NCI-H1694 (cell line): ENCODE results near the gene CEP120.
"Not testable (repeated sequence)": the region's sequence is repeated elsewhere in the genome, so short reads cannot be mapped to it uniquely, and the experiment has no call there.

ENCODE experiments used
- DNase-seq: peaks from one replicate; lab custom pipeline; 2025; lab: John Stamatoyannopoulos, UW

The CEP120 gene

DNA sequence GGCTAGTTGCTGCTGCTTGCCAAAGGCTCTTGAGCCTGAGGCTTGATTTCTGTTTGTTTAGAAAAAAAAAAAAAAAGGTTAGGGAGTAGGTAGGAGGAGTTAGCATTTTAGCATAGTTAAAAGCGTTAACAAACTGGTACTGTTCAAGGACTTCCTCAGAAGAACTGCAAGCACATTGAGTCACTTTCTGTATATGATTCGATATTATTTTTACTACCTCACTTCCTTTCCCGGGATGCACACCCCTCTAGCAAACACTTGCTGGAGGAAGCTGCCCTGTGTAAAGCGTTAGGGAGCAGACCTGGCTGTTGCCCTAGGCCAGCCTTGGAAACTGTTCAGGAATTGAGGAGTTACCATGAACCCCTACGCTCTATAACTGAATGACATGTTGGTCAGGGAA lies 15.7 kb upstream of the CEP120 start:
- no peak for DNase-seq

DNA sequence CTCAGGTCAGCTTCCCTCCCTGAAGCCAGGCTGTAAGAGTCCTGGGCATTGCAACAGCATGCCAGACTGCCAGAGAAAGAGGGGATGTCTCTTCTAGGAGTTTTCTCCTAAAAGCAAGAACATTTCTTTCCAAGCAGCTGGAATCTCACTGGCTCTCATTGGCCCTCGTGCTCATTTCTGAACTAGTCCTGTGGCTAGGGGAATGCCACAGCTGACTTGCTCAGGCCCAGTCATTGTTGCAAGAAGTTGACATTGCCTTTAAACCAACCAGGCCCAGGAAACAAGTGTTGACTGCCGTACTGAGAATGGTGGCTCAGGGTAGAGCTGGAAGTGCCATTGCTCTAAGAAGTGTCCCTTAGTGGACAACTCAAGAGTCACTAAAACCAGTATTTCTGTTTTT lies 15.0 kb upstream of the CEP120 start:
- no peak for DNase-seq

DNA sequence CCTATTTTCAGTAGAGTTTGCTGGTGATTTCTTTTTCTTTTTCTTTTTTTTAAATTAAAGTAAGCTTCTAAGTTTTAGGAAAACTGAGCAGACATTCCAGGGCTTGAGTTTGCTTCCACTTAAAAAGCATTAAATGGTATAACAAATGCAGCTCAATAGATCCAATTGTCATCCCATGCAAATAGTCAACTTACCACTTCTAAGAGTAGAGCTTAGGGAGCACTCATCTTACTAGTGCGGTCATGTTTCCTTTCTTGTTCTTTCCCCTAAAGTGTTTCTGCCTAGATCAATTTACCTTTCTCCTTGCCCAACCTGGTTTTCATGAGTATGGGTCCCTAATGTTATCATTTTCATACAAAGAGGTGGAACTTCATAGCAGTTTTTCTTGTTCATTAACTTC lies 13.0 kb upstream of the CEP120 start:
- DNase-seq: no peak

DNA sequence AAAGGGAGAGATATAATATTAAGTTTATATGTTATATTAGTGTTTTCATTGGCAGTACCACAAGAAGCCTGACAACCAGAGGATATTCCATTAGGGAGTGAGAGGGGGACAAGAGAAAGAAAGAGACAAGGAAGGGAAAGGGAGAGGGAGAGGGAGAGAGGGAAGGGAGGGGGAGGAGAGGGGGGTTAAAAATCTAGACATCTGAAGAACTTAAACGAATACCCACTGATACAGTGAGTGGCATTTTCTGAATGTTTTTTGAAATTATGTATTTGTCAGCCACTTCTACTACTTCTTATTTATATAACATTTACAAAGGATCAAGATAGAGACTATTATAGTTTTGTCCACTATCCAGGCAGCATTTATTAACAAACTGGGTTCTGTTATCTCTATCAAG lies 11.6 kb upstream of the CEP120 start:
- DNase-seq: no peak

DNA sequence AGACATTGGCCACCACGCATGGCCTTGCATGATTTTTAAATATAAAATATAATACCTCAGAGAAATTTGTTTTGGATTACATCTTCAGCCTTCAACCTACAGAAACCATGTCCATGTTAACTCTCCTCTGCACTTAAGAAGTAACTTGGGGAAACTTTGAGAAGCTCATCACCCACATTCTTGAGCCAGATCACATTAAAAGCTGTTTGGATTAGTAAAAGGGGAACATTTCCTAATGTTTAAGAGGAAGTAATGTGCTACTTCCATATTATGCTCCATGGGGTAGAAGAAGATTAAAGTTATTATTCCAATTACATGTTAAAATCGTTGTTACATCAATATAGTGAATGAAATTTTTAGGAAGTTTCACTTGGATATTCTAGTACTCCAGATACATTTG lies 10.4 kb upstream of the CEP120 start:
- no peak for DNase-seq

DNA sequence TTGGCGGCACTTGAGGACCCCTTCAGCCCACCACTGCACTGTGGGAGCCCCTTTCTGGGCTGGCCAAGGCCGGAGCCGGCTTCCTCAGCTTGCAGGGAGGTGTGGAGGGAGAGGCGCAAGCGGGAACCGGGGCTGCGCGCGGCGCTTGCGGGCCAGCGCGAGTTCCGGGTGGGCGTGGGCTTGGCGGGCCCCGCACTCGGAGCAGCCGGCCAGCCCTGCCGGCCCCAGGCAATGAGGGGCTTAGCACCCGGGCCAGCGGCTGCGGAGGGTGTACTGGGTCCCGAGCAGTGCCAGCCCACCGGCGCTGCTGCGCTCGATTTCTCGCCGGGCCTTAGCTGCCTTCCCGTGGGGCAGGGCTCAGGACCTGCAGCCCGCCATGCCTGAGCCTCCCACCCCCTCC lies 7.2 kb upstream of the CEP120 start:
- not testable (repeated sequence) for DNase-seq

DNA sequence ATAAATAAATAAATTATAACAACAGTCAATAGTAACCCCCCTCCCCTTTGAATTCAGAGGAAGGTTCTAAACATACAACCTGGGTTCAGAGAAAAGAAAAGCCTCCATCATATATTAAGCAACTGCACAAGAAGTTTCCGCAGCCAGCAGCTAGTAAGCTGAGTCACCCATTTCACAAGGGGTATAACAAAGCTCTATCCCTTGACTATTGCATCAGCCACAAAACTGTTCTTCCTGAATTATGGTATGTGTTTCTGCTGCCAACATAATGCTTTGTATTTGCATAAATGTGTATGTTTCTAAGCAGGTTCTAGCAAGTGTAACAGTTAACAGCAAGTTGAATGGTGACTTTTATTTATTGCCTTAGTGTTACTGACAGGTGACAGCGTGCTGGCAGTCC lies 6.8 kb upstream of the CEP120 start:
- DNase-seq: no peak

DNA sequence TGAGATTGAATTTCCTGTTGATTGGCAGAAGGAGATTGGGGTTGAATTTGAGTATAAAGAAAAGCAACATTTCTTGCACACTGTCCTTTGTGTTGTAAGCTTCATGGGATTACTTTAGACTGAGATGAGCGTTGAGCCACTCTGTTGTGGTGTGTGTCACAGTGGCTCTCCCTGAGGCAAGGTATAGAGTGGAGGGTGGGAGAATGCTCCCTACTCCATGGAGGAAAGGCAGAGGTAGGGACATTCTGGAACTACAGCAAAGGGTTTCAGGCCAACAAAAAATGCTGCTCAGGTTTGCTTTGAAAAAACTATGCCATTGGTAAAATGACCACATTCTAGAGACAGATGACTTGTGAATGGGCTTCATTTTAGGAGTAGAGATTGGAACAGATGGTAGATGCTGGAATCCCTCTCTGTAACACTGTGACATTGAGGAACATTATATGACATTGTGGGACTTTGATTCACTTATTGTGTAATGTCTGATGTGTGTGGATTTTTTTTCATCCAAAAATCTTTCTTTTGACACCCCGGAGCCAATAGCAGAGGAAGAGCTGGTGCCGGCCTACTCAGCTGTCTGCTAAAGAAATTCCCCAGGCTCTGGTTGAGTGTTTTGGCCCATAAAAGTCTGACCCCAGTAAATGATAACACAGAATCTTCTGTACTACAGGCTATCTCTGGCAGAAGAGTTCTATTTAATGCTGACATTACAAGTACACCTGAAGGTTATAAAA lies 6.2 kb upstream of the CEP120 start:
- no peak for DNase-seq

DNA sequence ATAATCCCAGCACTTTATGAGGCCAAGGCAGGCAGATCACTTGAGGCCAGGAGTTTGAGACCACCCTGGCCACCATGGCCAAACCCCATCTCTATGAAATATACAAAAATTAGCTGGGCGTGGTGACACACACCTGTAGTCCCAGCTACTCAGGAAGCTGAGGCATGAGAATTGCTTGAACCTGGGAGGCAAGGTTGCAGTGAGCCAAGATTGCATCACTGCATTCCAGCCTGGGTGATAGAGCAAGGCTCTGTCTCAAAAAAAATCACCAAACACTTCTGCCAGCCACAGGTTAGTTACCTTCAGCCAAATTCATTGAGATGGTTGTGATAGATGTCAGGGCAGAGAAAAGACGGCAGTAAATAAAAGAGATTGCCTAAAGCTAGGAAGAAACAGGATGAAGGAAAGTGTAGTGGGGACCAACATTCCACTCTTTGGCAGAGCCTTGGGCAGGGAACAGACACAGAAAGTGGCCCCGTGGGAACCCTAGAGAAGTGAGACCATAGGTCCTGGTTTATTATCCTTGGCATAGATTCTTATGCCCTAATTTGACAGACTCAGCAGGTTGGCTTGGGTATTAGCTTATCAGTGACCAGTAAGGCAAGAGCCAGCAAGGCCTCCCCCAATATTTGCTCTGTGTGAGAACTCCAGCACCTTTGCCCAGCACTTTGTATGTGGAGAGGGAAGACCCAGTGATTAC lies 5.5 kb upstream of the CEP120 start:
- DNase-seq: no peak

DNA sequence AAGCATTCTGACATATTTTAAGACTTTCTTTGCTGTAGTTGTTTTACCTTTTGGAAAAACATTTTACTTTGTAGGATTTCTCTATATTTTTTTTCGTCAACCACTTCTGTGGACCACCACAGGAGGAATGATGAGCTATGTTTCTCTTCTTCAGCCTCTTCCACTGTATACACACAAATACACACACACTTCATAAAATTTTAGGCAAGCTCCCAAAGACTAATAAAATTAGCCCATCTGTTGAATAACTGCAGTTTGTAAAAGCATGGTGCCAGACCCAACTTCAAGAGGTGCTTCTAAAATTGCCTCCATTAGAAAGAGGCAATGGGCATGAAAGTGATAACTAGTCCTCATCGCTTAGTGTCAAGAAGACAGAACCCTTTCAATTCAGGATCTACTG lies 4.1 kb upstream of the CEP120 start:
- DNase-seq: peak; percentile 68

DNA sequence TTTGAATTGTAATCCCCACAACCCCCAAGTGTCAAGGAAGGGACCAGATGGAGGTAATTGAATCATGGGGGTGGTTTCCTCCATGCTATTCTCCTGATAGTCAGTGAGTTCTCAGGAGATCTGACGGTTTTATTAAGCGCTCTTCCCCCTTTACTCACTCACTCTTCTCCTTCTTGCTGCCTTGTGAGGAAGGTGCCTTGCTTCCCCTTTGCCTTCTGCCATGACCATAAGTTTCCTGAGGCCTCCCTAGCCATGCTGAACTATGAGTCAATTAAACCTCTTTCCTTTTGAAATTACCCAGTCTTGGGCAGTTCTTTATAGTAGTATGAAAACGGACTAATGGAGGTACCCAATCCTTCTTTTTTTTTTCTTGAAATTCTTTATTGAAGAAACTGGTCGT lies 2.2 kb upstream of the CEP120 start:
- no peak for DNase-seq

DNA sequence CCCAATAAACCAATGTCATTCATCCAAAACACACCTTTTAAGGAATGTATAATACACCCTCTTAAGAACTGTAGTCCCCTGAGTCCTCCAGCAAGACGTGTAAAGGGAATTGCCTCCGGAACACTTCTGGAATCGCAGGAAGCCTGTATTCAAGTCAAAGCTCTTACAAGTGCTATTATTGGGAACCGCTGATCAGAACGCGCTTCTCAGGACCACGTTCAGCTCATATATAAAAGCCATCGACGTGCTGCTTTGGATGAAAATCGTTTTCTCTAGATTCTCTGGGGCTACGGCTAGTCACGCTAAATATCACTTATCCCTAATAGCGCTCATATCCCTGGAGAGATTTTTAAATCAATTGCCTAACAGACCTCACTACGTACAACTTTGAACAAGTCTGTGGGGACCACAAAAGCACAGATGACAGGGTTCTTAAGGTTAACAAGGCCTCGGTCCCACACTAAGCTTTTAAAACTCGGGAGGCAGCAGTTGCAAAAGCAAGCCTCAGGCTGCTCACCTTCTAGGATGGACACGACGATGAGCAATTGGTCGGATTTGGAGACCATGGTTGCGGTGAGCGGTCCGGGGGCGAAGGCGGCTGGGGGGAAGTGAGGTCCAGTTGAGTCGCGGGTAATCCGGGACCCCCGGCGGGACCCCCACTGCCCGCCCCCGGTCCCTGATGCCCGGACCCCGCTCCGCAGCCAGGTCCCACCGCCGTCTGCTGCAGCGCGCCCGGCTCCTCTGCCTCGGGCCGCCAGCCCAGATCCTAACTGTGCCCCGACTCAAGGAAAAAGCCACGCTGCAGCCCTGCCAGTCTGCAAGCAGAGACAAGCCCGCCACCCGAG lies 548 bp downstream of the CEP120 start:
- DNase-seq: no peak

DNA sequence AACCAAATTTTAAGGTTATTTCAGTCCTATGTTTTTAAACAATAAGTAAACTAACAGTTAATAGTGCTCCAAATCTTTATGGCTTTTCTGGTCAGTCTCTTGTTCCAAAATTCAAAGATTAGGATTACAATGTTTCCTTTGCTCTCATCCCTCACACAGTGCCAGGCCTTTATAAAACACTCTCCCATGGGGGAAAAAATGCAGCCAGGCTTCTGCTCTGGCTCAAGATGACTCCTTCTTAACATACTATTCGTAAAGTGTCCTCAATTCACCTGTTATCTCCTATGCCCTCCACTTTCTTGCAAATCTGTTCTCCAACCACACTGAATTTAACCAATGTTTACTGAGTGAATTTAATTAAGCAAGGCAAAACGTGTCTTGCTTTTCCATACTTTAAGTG lies 1.4 kb downstream of the CEP120 start:
- no peak for DNase-seq

DNA sequence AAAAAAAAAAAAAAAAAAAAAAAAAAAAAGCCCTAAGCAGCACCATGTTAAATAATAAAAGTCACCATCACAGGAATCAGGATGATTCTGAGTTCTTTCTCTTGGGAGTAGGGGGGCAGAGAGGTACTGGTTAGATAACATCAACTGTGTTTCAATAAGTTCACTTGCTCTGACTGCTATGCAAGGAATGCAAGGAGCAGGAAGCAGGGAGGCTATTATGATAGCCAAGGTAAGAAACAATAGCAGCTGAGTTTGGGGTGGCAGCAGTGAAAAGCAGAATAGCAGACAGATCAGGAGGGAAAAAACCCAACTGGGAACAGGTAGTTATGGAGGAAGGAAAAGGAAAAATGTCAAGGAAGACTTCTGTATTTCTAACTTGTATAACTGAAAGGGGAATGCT lies 8.2 kb downstream of the CEP120 start:
- no peak for DNase-seq

DNA sequence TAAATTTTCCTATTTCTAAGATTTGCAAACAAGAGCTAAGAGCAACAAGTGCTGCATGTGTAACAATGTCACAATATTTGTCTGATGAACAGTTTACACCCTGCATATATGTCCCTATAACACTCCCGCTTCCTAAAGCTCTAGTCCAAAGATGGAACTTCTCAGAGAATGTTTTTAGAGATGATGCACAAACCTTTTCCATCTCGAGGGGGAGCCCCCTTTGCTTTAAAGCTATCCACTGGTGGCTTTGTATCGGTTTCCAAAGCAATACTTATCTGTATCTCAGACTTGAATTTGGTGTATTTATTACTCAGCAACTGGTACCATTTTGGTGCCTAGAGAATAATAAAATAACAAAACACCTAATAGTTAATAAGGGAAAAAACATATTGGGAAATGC lies 11.0 kb downstream of the CEP120 start:
- no peak for DNase-seq

DNA sequence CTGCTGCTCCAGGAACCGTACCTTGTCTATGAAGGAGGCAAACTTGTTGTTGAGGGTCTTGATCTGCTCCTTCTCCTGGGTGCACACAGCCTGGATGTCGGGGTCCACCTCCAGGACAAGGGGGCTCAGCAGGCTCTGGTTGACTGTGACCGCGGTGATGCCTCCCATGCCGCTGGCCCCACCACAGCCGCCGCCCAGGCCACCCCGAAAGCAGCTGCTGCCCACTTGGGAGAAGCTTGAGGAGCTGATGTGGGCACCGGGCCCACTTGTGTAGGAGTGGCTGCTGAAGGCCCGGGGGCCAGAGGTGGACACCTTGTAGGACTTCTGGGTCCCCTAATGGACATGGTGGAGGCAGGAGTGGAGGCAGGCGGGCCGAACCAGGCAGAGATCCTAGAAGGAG lies 21.2 kb downstream of the CEP120 start:
- DNase-seq: not testable (repeated sequence)

DNA sequence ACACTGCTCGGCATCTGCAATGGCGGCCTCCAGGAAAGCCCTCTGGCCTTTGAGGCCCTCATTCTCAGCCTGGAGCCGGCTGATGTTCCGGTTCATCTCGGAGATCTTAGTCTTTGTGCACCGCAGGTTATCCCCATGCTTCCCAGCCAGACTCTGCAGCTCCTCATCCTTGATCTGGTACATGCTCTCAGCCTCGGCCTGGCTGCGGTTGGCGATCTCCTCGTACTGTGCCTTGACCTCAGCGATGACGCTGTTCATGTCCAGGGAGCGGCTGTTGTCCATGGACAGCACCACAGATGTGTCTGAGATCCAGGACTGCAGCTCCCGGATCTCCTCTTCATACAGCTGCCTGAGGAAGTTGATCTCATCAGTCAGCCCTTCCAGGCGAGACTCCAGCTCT lies 21.9 kb downstream of the CEP120 start:
- DNase-seq: no peak

DNA sequence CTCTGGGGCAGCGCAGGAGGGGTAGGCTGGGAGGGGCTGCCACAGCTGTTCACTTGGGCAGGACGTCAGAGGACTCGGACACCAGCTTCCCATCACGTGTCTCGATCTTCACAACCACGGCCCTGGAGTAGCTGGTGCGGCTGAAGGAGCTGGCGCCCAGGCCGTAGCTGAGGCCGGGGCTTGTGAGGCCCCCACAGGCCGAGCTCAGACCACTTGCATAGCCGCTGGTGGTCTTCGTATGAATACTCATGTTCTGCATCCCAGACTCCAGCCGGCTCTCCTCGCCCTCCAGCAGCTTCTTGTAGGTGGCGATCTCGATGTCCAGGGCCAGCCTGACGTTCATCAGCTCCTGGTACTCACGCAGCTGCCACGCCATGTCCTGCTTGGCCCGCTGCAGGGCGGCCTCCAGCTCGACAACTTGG lies 22.3 kb downstream of the CEP120 start:
- not testable (repeated sequence) for DNase-seq

DNA sequence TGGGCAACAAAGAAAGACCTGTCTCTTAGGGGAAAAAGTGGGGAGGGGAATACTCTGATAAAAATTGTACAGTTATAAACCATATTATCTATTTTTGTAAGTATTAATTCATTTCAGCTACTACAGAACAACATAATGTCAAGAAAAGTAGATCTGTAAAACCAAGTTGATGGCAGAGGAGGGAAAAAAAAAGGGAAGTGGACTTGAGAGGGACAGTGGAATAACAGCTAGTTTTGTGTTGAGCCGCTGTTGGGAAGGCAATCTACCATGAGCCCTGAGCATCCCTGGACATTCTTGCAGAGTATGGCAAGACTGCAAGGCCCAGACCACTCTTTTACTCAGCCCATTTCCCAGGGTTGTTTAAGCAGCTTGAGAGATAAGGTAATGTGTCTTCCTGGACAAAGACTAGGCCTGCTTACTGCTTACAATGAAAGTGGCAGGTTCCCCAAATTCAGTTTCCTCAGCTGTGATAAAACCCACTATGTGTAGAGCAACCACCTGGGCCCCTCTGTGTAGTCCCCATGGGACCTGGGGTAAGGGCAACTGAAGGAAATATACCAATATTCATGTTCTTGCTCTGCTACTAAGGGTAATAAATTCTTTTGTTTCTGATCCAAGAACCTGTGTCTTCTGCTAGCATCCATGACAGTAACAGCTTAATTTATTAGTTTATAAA lies 25.0 kb downstream of the CEP120 start:
- DNase-seq: no peak

DNA sequence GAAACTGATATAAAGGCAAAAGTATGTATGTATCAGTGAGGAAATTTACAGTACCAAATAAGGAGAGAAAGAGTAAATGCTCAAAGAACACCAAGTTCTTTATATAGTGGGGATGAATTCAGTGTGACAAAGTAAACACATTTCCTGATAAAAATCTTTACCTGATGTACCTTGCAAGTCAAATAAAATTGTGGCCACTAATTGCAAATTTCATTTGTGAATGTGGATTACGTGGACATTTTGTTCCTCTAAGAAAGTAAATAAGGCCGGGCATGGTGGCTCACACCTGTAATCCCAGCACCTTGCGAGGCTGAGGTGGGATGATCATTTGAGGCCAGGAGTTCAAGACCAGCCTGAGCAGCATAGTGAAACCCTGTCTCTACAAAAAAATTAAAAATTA lies 25.7 kb downstream of the CEP120 start:
- DNase-seq: no peak

DNA sequence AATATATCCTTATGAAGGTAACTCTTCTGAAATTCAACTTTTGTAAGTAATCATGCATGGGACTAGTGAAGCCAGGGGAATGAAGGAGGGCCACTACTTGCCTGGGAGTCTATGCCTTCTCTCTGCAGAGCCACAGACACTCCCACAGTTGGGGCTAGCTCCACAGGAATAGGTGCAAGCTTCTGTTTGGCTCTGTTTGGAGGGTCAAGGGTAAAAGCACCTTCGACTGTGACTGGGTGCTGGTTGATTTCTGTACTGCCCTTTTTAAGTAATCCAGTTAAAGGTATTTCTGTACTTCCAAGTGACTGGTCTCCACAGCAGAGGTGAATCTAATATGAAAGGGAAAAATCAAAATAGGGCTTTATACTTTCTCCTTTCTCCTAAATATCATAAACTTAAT lies 32.2 kb downstream of the CEP120 start:
- DNase-seq: no peak

DNA sequence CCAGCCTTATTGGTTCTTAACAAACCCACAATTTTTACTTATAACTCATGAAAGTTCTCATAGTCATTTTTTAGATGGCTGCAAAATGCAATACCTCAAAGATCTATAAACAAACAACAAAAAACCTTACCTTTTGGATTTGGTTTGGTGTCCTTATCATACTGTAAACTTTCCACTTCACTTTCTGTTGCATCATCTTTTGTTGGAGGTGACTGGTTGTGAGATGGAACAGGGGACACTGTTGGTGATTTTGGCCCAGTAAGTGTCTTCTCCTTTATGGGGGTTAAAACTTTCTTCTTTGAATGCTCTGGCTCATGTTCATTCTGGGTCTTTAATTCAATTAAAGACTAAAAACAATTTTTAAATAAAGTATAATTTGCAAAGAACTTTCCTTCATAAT lies 33.4 kb downstream of the CEP120 start:
- no peak for DNase-seq
